CD4-positive, alpha-beta memory T cell (primary cell): ENCODE data around the gene TENT4B. TPM values are rescaled to one million over a fixed set of nuclear protein-coding genes. Genes with fewer than 3 reads are reported as not detected.
A peak's percentile ranks its signal among the peaks of the same experiment; 100 is the strongest.

Source experiments
- CTCF ChIA-PET: fragments of 350-600 bp; sonication (Branson Sonifier 250); formaldehyde crosslinking; loops from one replicate; lab custom pipeline; 2021; ENCODE audit warnings: inconsistent platforms; ENCODE audit not compliant: partially characterized antibody; lab: Charles Lee
- POLR2A ChIA-PET: fragments of 350-600 bp; sonication (Branson Sonifier 250); formaldehyde crosslinking; loops from one replicate; lab custom pipeline; 2021; ENCODE audit not compliant: partially characterized antibody; lab: Charles Lee
- DNase-seq, 5 donors: peaks; one replicate each; pipeline versions ENCODE4 v3.0.0 to v3.0.0-alpha.2; 2020 to 2022; ENCODE audit warnings: mixed read lengths in 1 of 5
- H3K27ac ChIP-seq: one replicate; pipeline ENCODE4 v1.7.0; 2013; ENCODE audit warnings: low read depth, low read length
- H3K27me3 ChIP-seq: 2 replicates; pipeline ENCODE4 v1.7.0; 2013; ENCODE audit warnings: mild to moderate bottlenecking, low read length, moderate library complexity; ENCODE audit not compliant: insufficient read depth
- H3K36me3 ChIP-seq: 2 replicates; pipeline ENCODE4 v1.7.0; 2013; ENCODE audit warnings: mild to moderate bottlenecking, low read length, moderate library complexity; ENCODE audit not compliant: insufficient read depth
- H3K4me1 ChIP-seq: 2 replicates; pipeline ENCODE4 v1.7.0; 2013; ENCODE audit warnings: mild to moderate bottlenecking, low read length, moderate library complexity; ENCODE audit not compliant: insufficient read depth
- H3K4me3 ChIP-seq, 2 donors: one replicate each; pipeline ENCODE4 v1.7.0; 2013; ENCODE audit warnings: low read length in 2 of 2, mild to moderate bottlenecking in 1 of 2
- H3K9me3 ChIP-seq, 2 donors: one replicate each; pipeline ENCODE4 v1.7.0; 2013; ENCODE audit warnings: low read length in 2 of 2, control low read depth in 1 of 2; ENCODE audit not compliant: control insufficient read depth in 1 of 2
- H3K27ac Mint-ChIP-seq, 7 donors: one replicate each; pipeline ENCODE4 v1.8.0; 2020 to 2021; ENCODE audit warnings: mixed read lengths in 7 of 7, mild to moderate bottlenecking in 6 of 7, inconsistent platforms in 3 of 7, moderate library complexity in 3 of 7
- H3K27me3 Mint-ChIP-seq, 2 donors: one replicate each; pipeline ENCODE4 v1.8.0; 2020 to 2021; ENCODE audit warnings: mixed read lengths in 2 of 2
- H3K36me3 Mint-ChIP-seq, 2 donors: one replicate each; pipeline ENCODE4 v1.8.0; 2020 to 2021; ENCODE audit warnings: mixed read lengths in 2 of 2, inconsistent platforms in 1 of 2, mild to moderate bottlenecking in 1 of 2
- H3K4me1 Mint-ChIP-seq, 4 donors: one replicate each; pipeline ENCODE4 v1.8.0; 2020 to 2021; ENCODE audit warnings: mixed read lengths in 4 of 4, mild to moderate bottlenecking in 1 of 4
- H3K4me3 Mint-ChIP-seq, 8 donors: one replicate each; pipeline ENCODE4 v1.8.0; 2020 to 2021; ENCODE audit warnings: mixed read lengths in 8 of 8, mild to moderate bottlenecking in 7 of 8, moderate library complexity in 6 of 8, inconsistent platforms in 3 of 8
- H3K9me3 Mint-ChIP-seq, 8 donors: one replicate each; pipeline ENCODE4 v1.8.0; 2020 to 2021; ENCODE audit warnings: mixed read lengths in 8 of 8, mild to moderate bottlenecking in 5 of 8, inconsistent platforms in 3 of 8, moderate library complexity in 1 of 8
- intact Hi-C: fragments of 100-400 bp; cut with micrococcal nuclease; formaldehyde crosslinking; loops from one replicate; pipeline ENCODE4 v1.15.1; 2023
- polyA plus RNA-seq, 2 donors: library from polyadenylated mRNA; unstranded; fragments of 300-500 nt; fragmentation: Illumina TruSeq; gene quantifications; one replicate each; pipeline ENCODE4 v1.2.3, GENCODE V29; 2021
- total RNA-seq, 2 experiments: library from RNA; stranded (reverse); gene quantifications; one replicate each; pipeline ENCODE4 v1.2.3, GENCODE V29; 2021

The TENT4B gene
- total and polyA plus RNA-seq, 4 experiments from 2014 or later = 2.7 to 23.5 (median 15.2) TPM

- Histone ChIP-seq H3K9me3 (no peaks in the 10 kb centered on the region), H3K36me3 (peaks cover 17% of the 10 kb centered on the region), H3K27ac (no peak overlapping the region), H3K4me1 (peaks cover 4% of the 10 kb centered on the region), H3K27me3 (no peaks in the 10 kb centered on the region), H3K4me3 (no peak overlapping the region)
- no peak overlapping the region for H3K4me3 Mint-ChIP-seq
- no peak for DNase-seq
- no peaks in the 10 kb centered on the region for H3K9me3 Mint-ChIP-seq
- intact Hi-C loops = loop anchor here (1.0 to 10.0 kb wide), 6 partner anchors 57 to 335 kb away; partner anchors contain the start of genes ADCY7, CNEP1R1, HEATR3 and NKD1
- H3K27ac Mint-ChIP-seq = peak overlapping the region in 4 of 7 donors; percentile 58 to 91 (median 63)
- ChIA-PET POLR2A (interaction anchor here (0.8 to 1.1 kb wide), 4 partner anchors 13 to 185 kb away, joined by 3 to 10 read pairs (median 3); partner anchors contain the start of gene CNEP1R1), CTCF (interaction anchor here (0.6 to 7.5 kb wide), 34 partner anchors 8 to 597 kb away, joined by 3 to 121 read pairs (median 4); partner anchors contain the start of genes CNEP1R1 and HEATR3)
- H3K36me3 Mint-ChIP-seq = peaks cover 5 to 35% of the 10 kb centered on the region in 2 donors
- H3K27me3 Mint-ChIP-seq = no peaks in the 10 kb centered on the region
- H3K4me1 Mint-ChIP-seq = peaks cover 16 to 31% (median 30%) of the 10 kb centered on the region in 4 donors
Observed at GRCh38 chr16:50209546-50210265, 56.6 kb downstream of the TENT4B start.

GRCh38 chr16:50210266-50211038, 57.3 kb downstream of the TENT4B start:
- Histone ChIP-seq H3K4me3 (no peak overlapping the region), H3K27me3 (no peaks in the 10 kb centered on the region), H3K9me3 (no peaks in the 10 kb centered on the region), H3K36me3 (peaks cover 20% of the 10 kb centered on the region), H3K27ac (no peak overlapping the region), H3K4me1 (peaks cover 4% of the 10 kb centered on the region)
- POLR2A ChIA-PET = interaction anchor here (0.8 to 1.1 kb wide), 4 partner anchors 14 to 185 kb away, joined by 3 to 10 read pairs (median 3); partner anchors contain the start of gene CNEP1R1
- Mint-ChIP-seq H3K4me1 (peaks cover 16 to 26% (median 26%) of the 10 kb centered on the region in 4 donors), H3K36me3 (peaks cover 12 to 41% of the 10 kb centered on the region in 2 donors), H3K27me3 (no peaks in the 10 kb centered on the region), H3K9me3 (no peaks in the 10 kb centered on the region), H3K4me3 (no peak overlapping the region), H3K27ac (peak overlapping the region; percentile 17 to 91 (median 59))
- peak; percentile 53 to 63 (median 56) for DNase-seq
- CTCF ChIA-PET = interaction anchor here (0.5 to 7.5 kb wide), 46 partner anchors 9 to 1819 kb away, joined by 3 to 121 read pairs (median 4); partner anchors contain the start of genes CNEP1R1 and HEATR3
- intact Hi-C loops = loop anchor here (1.0 to 10.0 kb wide), 6 partner anchors 57 to 334 kb away; partner anchors contain the start of genes ADCY7, CNEP1R1, HEATR3 and NKD1

GRCh38 chr16:50213939-50214519, 60.9 kb downstream of the TENT4B start:
- Mint-ChIP-seq H3K4me3 (no peak overlapping the region), H3K4me1 (peaks cover 11 to 25% (median 14%) of the 10 kb centered on the region in 4 donors), H3K27ac (peak overlapping the region in 6 of 7 donors; percentile 15 to 63 (median 34)), H3K9me3 (no peaks in the 10 kb centered on the region), H3K27me3 (no peaks in the 10 kb centered on the region), H3K36me3 (peaks cover 21 to 69% of the 10 kb centered on the region in 2 donors)
- H3K4me3 ChIP-seq = no peak overlapping the region
- POLR2A ChIA-PET = interaction anchor here (0.6 to 1.8 kb wide), 5 partner anchors 62 to 592 kb away, joined by 3 to 4 read pairs (median 3); no protein-coding TSS in a partner anchor
- H3K27me3 ChIP-seq = no peaks in the 10 kb centered on the region
- DNase-seq = peak in 4 of 5 donors; percentile 53 to 65 (median 62)
- H3K27ac ChIP-seq = no peak overlapping the region
- peaks cover 4% of the 10 kb centered on the region for H3K4me1 ChIP-seq
- peaks cover 34% of the 10 kb centered on the region for H3K36me3 ChIP-seq
- H3K9me3 ChIP-seq = no peaks in the 10 kb centered on the region
- intact Hi-C loops = loop anchor here (1.0 to 10.0 kb wide), 10 partner anchors 53 to 592 kb away; partner anchors contain the start of genes ADCY7, CNEP1R1, HEATR3 and NKD1
- CTCF ChIA-PET = interaction anchor here (0.7 to 7.5 kb wide), 11 partner anchors 13 to 592 kb away, joined by 3 to 121 read pairs (median 3); partner anchors contain the start of gene CNEP1R1

- Histone ChIP-seq H3K4me1 (no peaks in the 10 kb centered on the region), H3K36me3 (peaks cover 37% of the 10 kb centered on the region), H3K27me3 (no peaks in the 10 kb centered on the region), H3K4me3 (no peak overlapping the region), H3K27ac (no peak overlapping the region), H3K9me3 (no peaks in the 10 kb centered on the region)
- Mint-ChIP-seq H3K9me3 (no peaks in the 10 kb centered on the region), H3K27ac (peak overlapping the region in 2 of 7 donors; percentile 31 to 62), H3K27me3 (no peaks in the 10 kb centered on the region), H3K36me3 (peaks cover 25 to 72% of the 10 kb centered on the region in 2 donors), H3K4me1 (peaks cover 2 to 15% (median 6%) of the 10 kb centered on the region in 4 donors), H3K4me3 (no peak overlapping the region)
- POLR2A ChIA-PET = no interaction called here
- DNase-seq = no peak
- intact Hi-C loops = loop anchor here (10.0 kb wide), 1 partner anchor 329 kb away; the partner anchor contains the start of gene NKD1
- CTCF ChIA-PET = interaction anchor here (0.9 to 7.5 kb wide), 5 partner anchors 111 to 591 kb away, joined by 3 to 69 read pairs (median 53); no protein-coding TSS in a partner anchor
Observed at GRCh38 chr16:50215680-50216079, 62.6 kb downstream of the TENT4B start.

GRCh38 chr16:50216231-50216630, 63.1 kb downstream of the TENT4B start:
- H3K27ac ChIP-seq = no peak overlapping the region
- peaks cover 26 to 74% of the 10 kb centered on the region in 2 donors for H3K36me3 Mint-ChIP-seq
- no peaks in the 10 kb centered on the region for H3K9me3 Mint-ChIP-seq
- H3K27ac Mint-ChIP-seq = peak overlapping the region in 1 of 7 donors; percentile 62
- no peaks in the 10 kb centered on the region for H3K27me3 ChIP-seq
- intact Hi-C loops = loop anchor here (10.0 kb wide), 1 partner anchor 329 kb away; the partner anchor contains the start of gene NKD1
- peaks cover 0 to 13% (median 5%) of the 10 kb centered on the region in 4 donors for H3K4me1 Mint-ChIP-seq
- H3K9me3 ChIP-seq = no peaks in the 10 kb centered on the region
- no peaks in the 10 kb centered on the region for H3K4me1 ChIP-seq
- H3K27me3 Mint-ChIP-seq = no peaks in the 10 kb centered on the region
- DNase-seq = no peak
- peaks cover 37% of the 10 kb centered on the region for H3K36me3 ChIP-seq
- ChIA-PET POLR2A (no interaction called here), CTCF (interaction anchor here (7.4 to 7.5 kb wide), 2 partner anchors 450 to 590 kb away, joined by 63 to 69 read pairs; no protein-coding TSS in a partner anchor)
- no peak overlapping the region for H3K4me3 ChIP-seq
- H3K4me3 Mint-ChIP-seq = no peak overlapping the region

- peaks cover 0 to 7% (median 1%) of the 10 kb centered on the region in 4 donors for H3K4me1 Mint-ChIP-seq
- Histone ChIP-seq H3K4me3 (no peak overlapping the region), H3K27me3 (no peaks in the 10 kb centered on the region), H3K4me1 (no peaks in the 10 kb centered on the region), H3K27ac (no peak overlapping the region), H3K36me3 (peaks cover 33% of the 10 kb centered on the region), H3K9me3 (no peaks in the 10 kb centered on the region)
- ChIA-PET CTCF (no interaction called here), POLR2A (no interaction called here)
- intact Hi-C loops = loop anchor here (10.0 kb wide), 1 partner anchor 325 kb away; the partner anchor contains the start of gene NKD1
- no peaks in the 10 kb centered on the region for H3K9me3 Mint-ChIP-seq
- H3K4me3 Mint-ChIP-seq = no peak overlapping the region
- no peak for DNase-seq
- H3K36me3 Mint-ChIP-seq = peaks cover 33 to 66% of the 10 kb centered on the region in 2 donors
- H3K27ac Mint-ChIP-seq = no peak overlapping the region
- H3K27me3 Mint-ChIP-seq = no peaks in the 10 kb centered on the region
Observed at GRCh38 chr16:50219402-50219975, 66.4 kb downstream of the TENT4B start.
